Astrocyte (in vitro differentiated cells and primary cell): ENCODE results near the gene NINL. TPM values are rescaled to one million over a fixed set of nuclear protein-coding genes. Genes with fewer than 3 reads are reported as not detected.

Source experiments
- DNase-seq: peaks from one replicate; pipeline ENCODE4 v3.0.0-alpha.2; 2010; ENCODE audit warnings: low read depth
- FAIRE-seq: peaks from 2 replicates; lab custom pipeline; 2011; peaks lifted over from hg19 to GRCh38; lab: Jason Lieb, UNC
- H2AFZ ChIP-seq: 2 replicates; pipeline ENCODE4 v1.6.0; 2012; ENCODE audit warnings: low read depth, low read length, inconsistent platforms
- H3K27ac ChIP-seq: 2 replicates; pipeline ENCODE4 v1.5.1; 2011; ENCODE audit warnings: low read depth, low read length, inconsistent platforms
- H3K27me3 ChIP-seq: 2 replicates; pipeline ENCODE4 v1.6.0; 2011; ENCODE audit warnings: low read length, inconsistent platforms; ENCODE audit not compliant: insufficient read depth
- H3K36me3 ChIP-seq: 2 replicates; pipeline ENCODE4 v1.5.1; 2011; ENCODE audit warnings: low read length, inconsistent platforms; ENCODE audit not compliant: insufficient read depth
- H3K4me1 ChIP-seq: 2 replicates; pipeline ENCODE4 v1.5.1; 2011; ENCODE audit warnings: low read length, inconsistent platforms; ENCODE audit not compliant: insufficient read depth
- H3K4me2 ChIP-seq: 2 replicates; pipeline ENCODE4 v1.6.0; 2012; ENCODE audit warnings: low read length, inconsistent platforms
- H3K4me3 ChIP-seq: 2 replicates; pipeline ENCODE4 v1.5.1; 2011; ENCODE audit warnings: low read depth, mild to moderate bottlenecking, low read length, inconsistent platforms; ENCODE audit not compliant: insufficient read depth
- H3K79me2 ChIP-seq: 2 replicates; pipeline ENCODE4 v1.6.0; 2012; ENCODE audit warnings: mild to moderate bottlenecking, low read length, inconsistent platforms; ENCODE audit not compliant: insufficient read depth
- H3K9ac ChIP-seq: 2 replicates; pipeline ENCODE4 v1.6.0; 2012; ENCODE audit warnings: mild to moderate bottlenecking, low read length, inconsistent platforms
- H3K9me3 ChIP-seq: 2 replicates; pipeline ENCODE4 v1.5.1; 2012; ENCODE audit warnings: low read depth, mild to moderate bottlenecking, low read length, inconsistent platforms; ENCODE audit not compliant: insufficient read depth
- H4K20me1 ChIP-seq: 2 replicates; pipeline ENCODE4 v1.6.0; 2012; ENCODE audit warnings: low read length, inconsistent platforms; ENCODE audit not compliant: insufficient read depth
- H3K27ac Mint-ChIP-seq: one replicate; pipeline ENCODE4 v1.8.0; 2021; ENCODE audit warnings: mild to moderate bottlenecking, mixed read lengths; ENCODE audit not compliant: unreplicated experiment
- H3K27me3 Mint-ChIP-seq: one replicate; pipeline ENCODE4 v1.8.0; 2021; ENCODE audit warnings: low read depth, mixed read lengths; ENCODE audit not compliant: unreplicated experiment
- H3K36me3 Mint-ChIP-seq: one replicate; pipeline ENCODE4 v1.8.0; 2021; ENCODE audit warnings: low read depth, mixed read lengths; ENCODE audit not compliant: unreplicated experiment
- H3K4me1 Mint-ChIP-seq: one replicate; pipeline ENCODE4 v1.8.0; 2021; ENCODE audit warnings: low read depth, mixed read lengths; ENCODE audit not compliant: unreplicated experiment
- H3K4me3 Mint-ChIP-seq: one replicate; pipeline ENCODE4 v1.8.0; 2021; ENCODE audit warnings: mild to moderate bottlenecking, moderate library complexity, mixed read lengths; ENCODE audit not compliant: unreplicated experiment
- H3K9me3 Mint-ChIP-seq: one replicate; pipeline ENCODE4 v1.8.0; 2021; ENCODE audit warnings: mild to moderate bottlenecking, mixed read lengths; ENCODE audit not compliant: unreplicated experiment
- CTCF ChIP-seq: IDR thresholded peaks from 2 replicates; pipeline ENCODE4 v1.5.1; 2011; ENCODE audit warnings: low read depth, mild to moderate bottlenecking, inconsistent platforms, low read length, moderate library complexity; ENCODE audit not compliant: insufficient read depth
- EZH2 ChIP-seq: IDR thresholded peaks from 2 replicates; pipeline ENCODE4 v1.6.1; 2012; ENCODE audit warnings: mild to moderate bottlenecking, low read length, inconsistent platforms; ENCODE audit not compliant: insufficient read depth
- total RNA-seq: library from RNA; stranded (reverse); gene quantifications from 2 replicates; pipeline ENCODE4 v1.2.1, GENCODE V29; 2021

NINL gene
- total RNA-seq, 1 donor from 2014 or later = 10.2 TPM

- H3K4me2 ChIP-seq = peak overlapping the region; percentile 1
- no peaks in the 10 kb centered on the region for H3K9me3 Mint-ChIP-seq
- no peaks in the 10 kb centered on the region for H3K27me3 ChIP-seq
- H3K4me1 ChIP-seq = peaks cover 9% of the 10 kb centered on the region
- no peak overlapping the region for H2AFZ ChIP-seq
- H3K4me1 Mint-ChIP-seq = peaks cover 4% of the 10 kb centered on the region
- H3K4me3 Mint-ChIP-seq = no peak overlapping the region
- DNase-seq (peak; percentile 9), FAIRE-seq (no peak)
- H3K9me3 ChIP-seq = no peaks in the 10 kb centered on the region
- H3K36me3 ChIP-seq = no peaks in the 10 kb centered on the region
- H3K27ac ChIP-seq = no peak overlapping the region
- H3K9ac ChIP-seq = no peak overlapping the region
- peaks cover 11% of the 10 kb centered on the region for H3K36me3 Mint-ChIP-seq
- no peaks in the 10 kb centered on the region for H3K27me3 Mint-ChIP-seq
- no peaks in the 10 kb centered on the region for H3K79me2 ChIP-seq
- TF ChIP-seq CTCF (no peak), EZH2 (no peak)
- peaks cover 15% of the 10 kb centered on the region for H4K20me1 ChIP-seq
- H3K4me3 ChIP-seq = no peak overlapping the region
- H3K27ac Mint-ChIP-seq = no peak overlapping the region
Observed at GRCh38 chr20:25484911-25485511, 100.3 kb downstream of the NINL start.

GRCh38 chr20:25484224-25484846 lies 101.0 kb downstream of the NINL start:
- Mint-ChIP-seq H3K4me3 (no peak overlapping the region), H3K4me1 (peaks cover 4% of the 10 kb centered on the region), H3K27me3 (no peaks in the 10 kb centered on the region), H3K36me3 (peaks cover 11% of the 10 kb centered on the region), H3K27ac (no peak overlapping the region), H3K9me3 (no peaks in the 10 kb centered on the region)
- Histone ChIP-seq H3K36me3 (no peaks in the 10 kb centered on the region), H3K4me2 (no peak overlapping the region), H3K4me1 (peaks cover 9% of the 10 kb centered on the region), H2AFZ (no peak overlapping the region), H3K27ac (no peak overlapping the region), H3K9me3 (no peaks in the 10 kb centered on the region), H4K20me1 (peaks cover 15% of the 10 kb centered on the region), H3K9ac (no peak overlapping the region), H3K27me3 (no peaks in the 10 kb centered on the region), H3K4me3 (no peak overlapping the region), H3K79me2 (no peaks in the 10 kb centered on the region)
- DNase-seq = no peak
- FAIRE-seq = no peak
- no peak for TF ChIP-seq EZH2
- no peak for TF ChIP-seq CTCF
